Effector memory CD8-positive, alpha-beta T cell (primary cell): ENCODE measurements around the gene AOC2.
"Not testable (repeated sequence)": the region's sequence is repeated elsewhere in the genome, so short reads cannot be mapped to it uniquely, and the experiment has no call there.

Experiments used
- ATAC-seq: fragments of 150-1000 bp; cut with Tn5 transposase; replicated peaks from 2 replicates; pipeline ENCODE4 v1.10.0; 2021; ENCODE audit warnings: mild to moderate bottlenecking, moderate library complexity
- DNase-seq, 3 experiments: peaks; one replicate each; pipeline ENCODE4 v3.0.0; 2021
- H3K27ac Mint-ChIP-seq, 2 donors: one replicate each; pipeline ENCODE4 v1.8.0; 2022; ENCODE audit warnings: mild to moderate bottlenecking in 2 of 2, mixed read lengths in 2 of 2, moderate library complexity in 2 of 2
- H3K27me3 Mint-ChIP-seq, 2 donors: one replicate each; pipeline ENCODE4 v1.8.0; 2022; ENCODE audit warnings: mixed read lengths in 2 of 2
- H3K36me3 Mint-ChIP-seq: one replicate; pipeline ENCODE4 v1.8.0; 2022; ENCODE audit warnings: mild to moderate bottlenecking, moderate library complexity, mixed read lengths; ENCODE audit not compliant: insufficient read depth
- H3K4me1 Mint-ChIP-seq, 2 donors: one replicate each; pipeline ENCODE4 v1.8.0; 2022; ENCODE audit warnings: low read depth in 2 of 2, mixed read lengths in 2 of 2
- H3K4me3 Mint-ChIP-seq, 2 donors: one replicate each; pipeline ENCODE4 v1.8.0; 2022; ENCODE audit warnings: mild to moderate bottlenecking in 2 of 2, mixed read lengths in 2 of 2, moderate library complexity in 2 of 2
- H3K9me3 Mint-ChIP-seq, 2 donors: one replicate each; pipeline ENCODE4 v1.8.0; 2022; ENCODE audit warnings: mixed read lengths in 2 of 2

AOC2 gene

DNA sequence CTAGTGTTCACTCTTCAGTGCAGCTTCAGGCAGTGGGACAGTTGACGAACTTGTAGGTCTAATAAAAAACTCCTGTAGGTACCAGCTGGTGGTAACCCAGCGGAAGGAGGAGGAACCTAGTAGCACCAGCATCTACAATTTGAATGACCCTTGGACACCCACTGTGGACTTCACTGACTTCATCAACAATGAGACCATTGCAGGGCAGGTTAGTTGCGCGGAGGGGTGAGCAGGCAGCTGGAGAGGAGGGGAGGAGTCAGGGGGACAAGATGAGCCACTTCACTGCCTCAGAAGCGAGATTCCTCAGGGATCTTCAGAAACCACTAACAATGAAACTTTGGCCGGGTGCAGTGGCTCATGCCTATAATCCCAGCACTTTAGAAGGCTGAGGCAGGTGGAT lies 28.9 kb downstream of the AOC2 start:
- ATAC-seq (no peak), DNase-seq (no peak)
- Mint-ChIP-seq H3K9me3 (no peaks in the 10 kb centered on the region), H3K4me1 (no peaks in the 10 kb centered on the region), H3K4me3 (no peak overlapping the region), H3K27ac (no peak overlapping the region), H3K36me3 (no peaks in the 10 kb centered on the region), H3K27me3 (peaks cover 49 to 72% of the 10 kb centered on the region in 2 donors)

DNA sequence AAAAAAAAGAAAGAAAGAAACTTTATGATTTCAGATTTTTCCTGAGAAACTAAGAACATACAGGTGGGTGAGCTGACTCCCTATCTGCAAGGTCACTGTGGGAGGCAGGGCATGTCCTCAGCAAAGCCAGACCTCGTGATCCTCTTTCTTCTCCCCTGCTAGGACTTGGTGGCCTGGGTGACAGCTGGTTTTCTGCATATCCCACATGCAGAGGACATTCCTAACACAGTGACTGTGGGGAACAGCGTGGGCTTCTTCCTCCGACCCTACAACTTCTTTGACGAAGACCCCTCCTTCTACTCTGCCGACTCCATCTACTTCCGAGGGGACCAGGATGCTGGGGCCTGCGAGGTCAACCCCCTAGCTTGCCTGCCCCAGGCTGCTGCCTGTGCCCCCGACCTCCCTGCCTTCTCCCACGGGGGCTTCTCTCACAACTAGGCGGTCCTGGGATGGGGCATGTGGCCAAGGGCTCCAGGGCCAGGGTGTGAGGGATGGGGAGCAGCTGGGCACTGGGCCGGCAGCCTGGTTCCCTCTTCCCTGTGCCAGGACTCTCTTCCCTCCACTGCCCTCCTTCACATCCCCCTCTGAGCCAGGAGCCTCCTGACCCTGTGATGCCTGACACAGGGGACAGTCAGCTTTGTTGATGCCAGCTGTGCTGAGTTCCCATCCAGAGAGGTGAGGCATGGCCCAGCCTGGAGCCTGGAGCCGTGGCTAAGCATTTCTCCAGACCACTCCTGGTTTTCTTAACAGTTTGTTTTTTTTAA lies 29.7 kb downstream of the AOC2 start:
- H3K27ac Mint-ChIP-seq, ATAC-seq, H3K4me3 Mint-ChIP-seq, H3K9me3 Mint-ChIP-seq, DNase-seq, H3K4me1 Mint-ChIP-seq, H3K36me3 Mint-ChIP-seq: not testable (repeated sequence)
- peaks cover 51 to 74% of the 10 kb centered on the region in 2 donors for H3K27me3 Mint-ChIP-seq

DNA sequence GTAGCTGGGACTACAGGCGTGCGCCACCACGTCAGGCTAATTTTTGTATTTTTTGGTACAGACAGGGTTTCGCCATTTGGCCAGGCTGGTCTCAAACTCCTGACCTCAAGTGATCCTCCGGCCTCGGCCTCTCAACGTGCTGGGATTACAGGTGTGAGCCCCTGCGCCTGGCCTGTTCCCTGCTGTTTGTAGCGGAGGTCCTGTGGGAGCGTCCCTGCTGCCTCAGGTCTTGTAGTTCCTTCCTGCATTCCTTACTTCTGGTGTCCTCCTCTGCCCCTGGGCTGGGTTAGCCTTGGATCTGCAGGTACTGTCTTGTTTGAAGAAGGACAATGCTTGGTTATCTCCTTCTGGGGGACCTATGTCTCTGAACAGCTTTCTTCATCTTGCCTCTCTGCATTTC lies 32.7 kb downstream of the AOC2 start:
- no peaks in the 10 kb centered on the region for H3K9me3 Mint-ChIP-seq
- H3K27ac Mint-ChIP-seq = peak overlapping the region in 1 of 2 donors; percentile 66
- no peak overlapping the region for H3K4me3 Mint-ChIP-seq
- no peaks in the 10 kb centered on the region for H3K4me1 Mint-ChIP-seq
- ATAC-seq (no peak), DNase-seq (no peak)
- no peaks in the 10 kb centered on the region for H3K36me3 Mint-ChIP-seq
- H3K27me3 Mint-ChIP-seq = peaks cover 48 to 83% of the 10 kb centered on the region in 2 donors

DNA sequence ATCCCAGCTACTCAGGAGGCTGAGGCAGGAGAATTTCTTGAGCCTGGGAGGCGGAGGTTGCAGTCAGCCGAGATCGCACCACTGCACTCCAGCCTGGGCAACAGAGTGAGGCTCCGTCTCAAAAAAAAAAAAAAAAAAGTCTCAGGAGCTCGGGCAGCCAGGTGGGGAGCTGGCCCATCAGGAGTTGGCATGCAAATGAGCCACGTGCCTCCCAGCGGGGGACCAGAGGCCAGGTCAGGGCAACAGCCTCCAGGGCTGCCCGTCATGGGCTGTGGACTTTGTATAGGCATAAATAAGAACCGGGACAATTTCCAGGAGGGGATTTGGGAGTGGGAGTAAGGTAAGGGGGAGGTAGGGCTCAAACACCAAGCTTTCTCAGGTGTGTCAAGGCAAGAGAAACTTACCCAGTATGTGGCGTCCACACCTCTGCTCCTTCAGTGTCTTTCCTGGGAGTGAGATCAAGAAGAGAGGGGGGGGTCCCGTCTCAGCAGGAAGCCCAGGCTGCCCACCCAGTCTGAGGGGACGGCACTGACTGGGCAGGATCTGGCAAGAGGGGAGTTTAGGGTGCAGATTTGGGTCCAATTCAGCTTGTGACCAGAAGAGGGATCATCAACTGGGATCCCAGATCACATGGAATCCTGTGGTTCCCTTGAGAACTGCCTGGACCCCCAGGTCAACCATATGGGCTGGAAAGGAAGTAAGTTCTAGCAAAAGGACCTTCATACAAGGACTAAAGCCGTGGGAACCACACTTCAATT lies 33.9 kb downstream of the AOC2 start:
- Mint-ChIP-seq H3K27ac (no peak overlapping the region), H3K4me1 (no peaks in the 10 kb centered on the region), H3K4me3 (no peak overlapping the region), H3K36me3 (no peaks in the 10 kb centered on the region), H3K27me3 (peaks cover 35 to 71% of the 10 kb centered on the region in 2 donors), H3K9me3 (no peaks in the 10 kb centered on the region)
- DNase-seq (no peak), ATAC-seq (no peak)

DNA sequence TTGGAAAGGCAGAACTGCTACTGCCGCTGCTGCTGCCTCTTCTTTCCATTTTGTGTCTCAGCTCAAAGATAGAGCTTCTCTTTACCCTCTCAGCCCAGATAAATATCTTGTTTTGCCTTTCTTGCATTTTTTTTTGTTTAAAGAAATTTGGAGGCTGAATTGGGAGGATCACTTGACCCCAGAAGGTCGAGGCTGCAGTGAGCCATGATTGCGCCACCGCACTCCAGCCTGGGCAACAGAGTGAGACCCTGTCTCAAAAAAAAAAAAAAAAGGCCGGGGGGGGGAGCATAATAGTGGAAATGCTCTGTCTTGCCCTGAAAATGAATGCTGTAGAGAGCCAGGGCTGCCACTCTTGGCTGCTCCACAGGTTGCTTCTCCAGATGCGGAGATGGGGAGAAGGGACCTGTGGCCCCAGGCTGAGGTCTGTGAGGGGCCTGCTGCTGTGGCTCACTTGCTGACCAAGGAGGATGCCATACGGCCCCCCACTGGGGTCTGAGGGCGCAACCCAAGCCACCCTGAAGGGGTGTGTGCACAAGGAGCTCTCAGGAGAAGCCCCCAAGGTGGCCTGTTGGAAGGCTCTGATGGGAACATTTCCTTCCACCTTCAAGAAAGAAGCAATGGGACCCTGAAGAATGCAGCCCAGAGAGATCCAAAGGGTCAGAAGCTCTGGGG lies 34.7 kb downstream of the AOC2 start:
- Mint-ChIP-seq H3K4me3 (no peak overlapping the region), H3K27ac (no peak overlapping the region)
- no peak for DNase-seq

DNA sequence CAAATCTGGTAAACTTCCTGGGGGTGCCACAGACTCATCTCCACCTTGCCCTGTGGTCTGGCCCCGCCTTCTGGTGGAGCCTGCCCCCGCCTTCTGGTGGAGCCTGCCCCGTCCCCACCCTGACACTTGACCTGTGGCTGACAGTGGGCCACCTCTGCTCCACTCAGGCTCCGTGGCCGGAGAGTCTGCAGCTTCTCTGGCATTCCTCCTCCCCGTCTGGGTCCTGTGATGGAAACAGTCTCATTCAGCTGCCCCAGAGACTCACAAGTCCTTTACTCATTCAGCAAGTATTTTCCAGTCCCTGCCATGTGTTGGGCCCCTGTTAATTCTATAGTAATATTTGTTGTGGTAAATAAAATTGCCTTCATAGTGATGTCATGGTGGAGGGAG lies 35.2 kb downstream of the AOC2 start:
- no peak for DNase-seq
- Mint-ChIP-seq H3K27ac (no peak overlapping the region), H3K4me3 (no peak overlapping the region), H3K4me1 (no peaks in the 10 kb centered on the region), H3K36me3 (no peaks in the 10 kb centered on the region), H3K9me3 (no peaks in the 10 kb centered on the region), H3K27me3 (peaks cover 33 to 58% of the 10 kb centered on the region in 2 donors)
- ATAC-seq = no peak

More for the DNA sequence above, 34.7 kb downstream of the AOC2 start:
- Mint-ChIP-seq H3K36me3 (no peaks in the 10 kb centered on the region), H3K9me3 (no peaks in the 10 kb centered on the region), H3K4me1 (no peaks in the 10 kb centered on the region), H3K27me3 (peaks cover 33 to 63% of the 10 kb centered on the region in 2 donors)
- no peak for ATAC-seq

DNA sequence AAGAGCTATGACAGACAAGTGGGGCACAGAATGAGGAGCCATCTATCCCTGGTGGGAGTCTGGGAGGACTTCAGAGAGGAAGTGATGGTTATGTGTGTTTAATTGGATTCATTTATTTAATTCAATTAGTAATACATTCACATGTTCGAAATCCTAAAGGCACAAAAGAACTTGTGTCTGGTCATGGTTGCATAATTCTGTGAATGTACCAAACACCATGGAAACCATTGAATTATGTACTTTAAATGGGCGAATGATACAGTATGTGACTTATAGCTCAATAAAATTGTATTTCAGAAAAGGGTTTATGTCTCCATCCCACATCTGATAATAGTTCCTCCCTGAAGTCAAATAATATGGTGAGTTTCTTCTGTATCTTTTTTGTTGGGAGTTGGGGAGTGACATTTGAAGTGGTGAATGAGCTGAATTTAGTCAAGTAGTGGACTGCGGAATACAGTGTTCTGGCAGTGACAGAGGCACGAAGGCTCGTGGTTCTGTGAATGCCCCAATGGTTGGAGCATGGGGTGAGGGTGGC lies 36.5 kb downstream of the AOC2 start:
- no peak overlapping the region for H3K4me3 Mint-ChIP-seq
- H3K27ac Mint-ChIP-seq = no peak overlapping the region
- no peak for ATAC-seq
- H3K9me3 Mint-ChIP-seq = no peaks in the 10 kb centered on the region
- no peaks in the 10 kb centered on the region for H3K36me3 Mint-ChIP-seq
- DNase-seq = no peak
- H3K27me3 Mint-ChIP-seq = peaks cover 33 to 47% of the 10 kb centered on the region in 2 donors
- no peaks in the 10 kb centered on the region for H3K4me1 Mint-ChIP-seq

DNA sequence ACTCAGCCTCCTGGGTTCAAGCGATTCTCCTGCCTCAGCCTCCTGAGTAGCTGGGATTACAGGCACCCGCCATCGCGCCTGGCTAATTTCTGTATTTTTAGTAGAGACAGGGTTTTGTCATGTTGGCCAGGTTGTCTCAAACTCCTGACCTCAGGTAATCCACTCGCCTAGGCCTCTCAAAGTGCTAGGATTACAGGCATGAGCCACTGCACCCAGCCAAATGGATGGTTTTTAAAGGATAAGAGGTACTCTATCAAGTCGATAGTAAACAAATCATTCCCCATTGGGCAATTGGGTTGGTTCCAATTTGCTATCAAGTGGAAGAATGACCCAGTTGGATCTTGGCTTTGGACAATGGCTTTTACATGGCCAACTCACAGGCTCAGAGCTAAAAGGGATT lies 37.3 kb downstream of the AOC2 start:
- H3K9me3 Mint-ChIP-seq, DNase-seq, ATAC-seq, H3K4me3 Mint-ChIP-seq, H3K36me3 Mint-ChIP-seq, H3K4me1 Mint-ChIP-seq, H3K27ac Mint-ChIP-seq: not testable (repeated sequence)
- H3K27me3 Mint-ChIP-seq = peaks cover 40 to 49% of the 10 kb centered on the region in 2 donors

DNA sequence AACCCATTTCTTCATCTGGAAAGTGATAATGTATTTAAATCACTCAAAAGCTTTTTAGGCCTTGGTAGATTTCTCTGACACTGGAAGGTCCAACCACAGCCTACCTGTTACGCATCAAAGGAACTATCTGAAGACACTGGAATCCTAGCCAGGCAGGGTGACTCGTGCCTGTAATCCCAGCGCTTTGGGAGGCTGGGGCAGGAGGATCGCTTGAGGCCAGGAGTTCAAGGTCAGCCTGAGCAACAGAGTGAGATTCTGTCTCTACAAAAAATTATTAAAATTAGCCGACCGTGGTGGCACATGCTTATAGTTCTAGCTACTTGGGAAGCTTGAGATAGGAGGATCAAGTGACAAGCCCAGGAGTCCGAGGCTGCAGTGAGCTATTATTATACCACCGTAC lies 37.8 kb downstream of the AOC2 start:
- Mint-ChIP-seq H3K4me1 (no peaks in the 10 kb centered on the region), H3K9me3 (no peaks in the 10 kb centered on the region), H3K27ac (no peak overlapping the region), H3K36me3 (no peaks in the 10 kb centered on the region), H3K27me3 (peaks cover 37 to 49% of the 10 kb centered on the region in 2 donors), H3K4me3 (no peak overlapping the region)
- no peak for DNase-seq
- ATAC-seq = no peak

DNA sequence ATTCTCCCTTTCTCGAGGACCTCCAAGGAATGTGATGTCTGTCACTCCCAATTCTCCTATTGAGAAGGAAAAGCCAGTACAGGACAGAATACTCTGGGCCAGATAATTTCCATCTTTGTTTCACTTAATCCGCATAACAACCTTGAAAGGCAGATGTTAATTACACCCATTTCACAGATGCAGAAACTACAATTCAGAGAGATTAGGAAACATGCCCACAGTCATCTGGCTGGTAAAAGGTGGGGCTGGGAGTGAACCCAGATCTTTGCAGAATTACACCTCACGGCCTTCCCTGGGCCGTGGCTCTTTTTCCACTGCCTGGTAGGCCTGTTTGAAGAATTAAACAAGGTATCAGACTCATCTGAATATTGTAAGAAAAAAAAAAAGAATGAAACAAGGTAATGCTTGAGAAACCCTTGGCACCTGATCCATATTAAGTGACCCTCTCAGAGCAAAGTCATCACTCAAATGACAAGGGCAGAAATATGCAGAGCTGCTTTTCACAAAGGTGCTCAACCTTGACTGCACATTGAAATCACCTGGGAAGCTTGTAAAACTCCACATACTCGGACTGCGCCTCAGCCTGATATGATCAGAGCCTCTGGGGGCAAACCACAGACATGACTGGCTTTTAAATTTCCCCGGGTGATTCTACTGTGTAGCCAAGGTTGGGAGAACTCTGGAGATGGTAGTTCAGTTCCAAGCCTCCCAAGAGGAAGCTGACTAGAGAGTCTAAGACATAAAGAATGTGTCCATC lies 39.6 kb downstream of the AOC2 start:
- Mint-ChIP-seq H3K27ac (no peak overlapping the region), H3K27me3 (peaks cover 24 to 36% of the 10 kb centered on the region in 2 donors), H3K4me1 (no peaks in the 10 kb centered on the region), H3K36me3 (no peaks in the 10 kb centered on the region), H3K9me3 (no peaks in the 10 kb centered on the region), H3K4me3 (no peak overlapping the region)
- DNase-seq = no peak
- no peak for ATAC-seq

DNA sequence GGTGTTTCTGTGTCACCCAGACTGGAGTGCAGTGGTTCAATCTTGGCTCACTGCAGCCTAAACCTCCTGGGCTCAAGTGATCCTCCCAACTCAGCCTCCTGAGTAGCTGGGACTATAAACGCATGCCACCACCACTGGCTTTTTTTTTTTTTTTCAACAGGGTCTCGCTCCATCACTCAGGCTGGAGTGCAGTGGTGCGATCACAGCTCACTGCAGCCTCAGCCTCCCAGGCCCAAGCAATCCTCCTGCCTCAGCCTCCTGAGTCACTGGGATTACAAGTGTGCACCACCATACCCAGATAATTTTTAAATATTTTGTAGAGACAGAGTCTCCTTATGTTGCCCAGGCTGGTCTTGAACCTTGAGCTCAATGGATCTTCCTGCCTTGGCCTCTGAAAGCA lies 41.4 kb downstream of the AOC2 start:
- H3K27ac Mint-ChIP-seq, H3K4me3 Mint-ChIP-seq: not testable (repeated sequence)

DNA sequence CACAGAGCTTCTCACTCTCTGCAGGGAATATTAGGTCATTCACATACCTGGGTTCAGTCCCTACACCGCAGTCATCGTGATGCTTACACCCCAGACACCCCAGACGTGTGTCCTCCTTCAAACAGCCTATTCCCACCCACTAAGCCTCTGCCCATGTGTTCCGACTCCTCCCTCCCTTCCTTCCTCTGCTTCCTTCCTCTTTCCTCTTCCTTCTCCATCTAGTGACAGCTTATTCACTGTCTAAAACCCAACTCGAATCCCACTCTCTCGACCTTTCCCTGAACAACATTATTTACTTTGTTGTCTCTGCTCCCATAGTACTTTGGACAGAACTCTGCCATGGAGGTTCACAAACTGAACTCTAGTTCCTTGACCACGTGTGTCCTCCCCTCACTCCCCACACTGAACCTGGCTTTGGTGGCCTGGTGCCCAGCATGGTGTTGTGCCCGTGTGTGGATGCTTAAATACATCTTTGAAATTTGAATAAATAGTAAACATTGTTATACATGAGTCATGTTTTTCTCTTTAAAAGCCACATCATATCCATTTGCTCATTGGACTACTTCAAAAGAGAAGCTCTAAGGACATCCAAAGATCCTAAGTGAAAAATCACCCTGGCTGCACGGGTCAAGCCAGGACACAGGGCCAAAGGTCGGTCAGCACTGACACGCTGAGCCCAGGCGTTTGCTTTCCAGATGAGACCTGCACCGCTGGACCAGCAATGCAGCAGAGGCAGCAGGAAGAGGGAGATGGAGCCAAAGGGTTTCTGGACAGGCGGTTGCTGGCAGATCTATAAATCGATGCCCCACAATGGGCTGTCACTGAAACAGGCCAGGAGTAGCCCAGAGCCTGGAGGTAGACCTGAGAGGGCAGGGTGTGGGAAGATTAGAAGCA lies 42.1 kb downstream of the AOC2 start:
- no peak for DNase-seq
- no peak overlapping the region for H3K4me3 Mint-ChIP-seq
- peaks cover 13 to 27% of the 10 kb centered on the region in 2 donors for H3K27me3 Mint-ChIP-seq
- no peaks in the 10 kb centered on the region for H3K9me3 Mint-ChIP-seq
- H3K27ac Mint-ChIP-seq = no peak overlapping the region
- no peaks in the 10 kb centered on the region for H3K36me3 Mint-ChIP-seq
- H3K4me1 Mint-ChIP-seq = no peaks in the 10 kb centered on the region
- no peak for ATAC-seq

More for the DNA sequence above, 41.4 kb downstream of the AOC2 start:
- not testable (repeated sequence) for H3K9me3 Mint-ChIP-seq, H3K36me3 Mint-ChIP-seq, DNase-seq, H3K4me1 Mint-ChIP-seq, ATAC-seq
- H3K27me3 Mint-ChIP-seq = peaks cover 14 to 27% of the 10 kb centered on the region in 2 donors
